Stimulated activated CD8-positive, alpha-beta memory T cell treated with anti-CD3 and anti-CD28 coated beads, Interleukin-7, amount 100 ng/mL, for 24 hours (primary cell): ENCODE results near the gene RAVER1.
A peak's percentile ranks its signal among the peaks of the same experiment; 100 is the strongest.
"Not testable (repeated sequence)": the region's sequence is repeated elsewhere in the genome, so short reads cannot be mapped to it uniquely, and the experiment has no call there.

Experiments used
- DNase-seq: peaks from one replicate; pipeline ENCODE4 v3.0.0-alpha.2; 2020; ENCODE audit warnings: low read depth

The RAVER1 gene

GRCh38 chr19:10332965-10333757, at the start of gene RAVER1:
RAVER1 (minus strand) TSS chr19:10333529; CDS start chr19:10333507, 22 bp downstream.
- DNase-seq, result peak; percentile 96

GRCh38 chr19:10383223-10383499, 49.8 kb upstream of the RAVER1 start:
- not testable (repeated sequence) for DNase-seq

DNA sequence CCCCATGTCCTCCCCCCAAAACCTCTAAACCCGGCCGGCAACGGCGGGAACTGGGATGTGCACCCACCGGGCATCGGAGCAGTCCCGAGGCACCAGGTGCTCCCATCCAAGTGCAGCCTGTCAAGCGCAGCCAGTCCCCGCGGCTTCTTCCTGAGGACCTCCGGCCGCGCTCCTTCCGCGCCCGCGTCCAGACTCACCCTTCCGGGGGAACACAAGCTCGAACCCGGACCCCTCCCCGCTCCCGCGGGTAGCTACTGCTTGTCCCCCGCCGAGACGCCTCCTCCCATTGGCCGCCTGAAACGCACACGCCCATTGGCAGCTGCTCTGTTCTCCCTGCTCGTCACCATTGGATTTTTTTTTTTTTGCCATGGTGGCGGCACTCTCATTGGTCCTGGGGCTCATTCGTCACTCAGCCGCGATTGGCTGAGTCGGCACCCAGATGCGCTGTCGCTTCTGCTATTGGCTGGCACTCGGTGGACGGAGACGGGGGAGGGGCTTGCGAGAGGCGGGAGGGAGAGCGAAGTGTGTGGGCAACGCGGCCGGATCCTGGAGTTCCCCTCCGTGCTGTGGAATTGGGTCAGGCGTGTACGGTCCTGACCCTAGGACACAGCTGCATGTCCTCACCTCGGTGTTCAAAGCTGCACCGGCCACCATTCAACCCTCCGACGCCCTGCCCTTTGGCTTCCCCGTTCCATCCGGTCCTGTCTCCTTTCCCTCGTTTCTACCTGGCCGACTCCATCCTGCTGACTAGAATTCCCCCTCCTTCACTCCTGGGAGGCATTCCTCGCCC, 47.2 kb upstream of the RAVER1 start, which contains the start of gene TYK2:
TYK2 (minus strand) TSS at position 260 of the 790 bp plus-strand sequence. CDS start 2,166 bp downstream, outside the sequence.
- DNase-seq, result peak; percentile 94

GRCh38 chr19:10379880-10380312, 46.6 kb upstream of the RAVER1 start:
- no peak for DNase-seq

DNA sequence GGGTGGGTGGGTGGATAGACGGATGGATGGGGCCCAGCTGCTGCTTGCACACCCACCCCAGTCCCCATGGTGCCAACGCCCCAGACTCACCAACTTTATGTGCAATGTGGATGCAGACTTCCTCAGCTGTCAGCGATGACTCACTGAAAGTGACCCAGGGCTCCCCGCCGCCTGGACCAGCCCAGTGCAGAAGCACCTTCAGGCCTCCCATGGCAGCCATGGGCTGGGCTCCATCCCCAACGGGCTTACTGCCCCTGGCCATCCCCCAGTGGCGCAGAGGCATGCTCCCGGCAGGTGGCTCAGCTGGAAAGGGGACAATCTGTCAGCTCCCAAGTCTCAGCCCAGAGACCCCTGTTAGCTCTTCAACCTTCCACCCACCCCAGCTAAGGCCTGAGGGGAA, 44.8 kb upstream of the RAVER1 start:
- DNase-seq, result no peak

GRCh38 chr19:10377140-10377640, 43.9 kb upstream of the RAVER1 start:
- not testable (repeated sequence) for DNase-seq

DNA sequence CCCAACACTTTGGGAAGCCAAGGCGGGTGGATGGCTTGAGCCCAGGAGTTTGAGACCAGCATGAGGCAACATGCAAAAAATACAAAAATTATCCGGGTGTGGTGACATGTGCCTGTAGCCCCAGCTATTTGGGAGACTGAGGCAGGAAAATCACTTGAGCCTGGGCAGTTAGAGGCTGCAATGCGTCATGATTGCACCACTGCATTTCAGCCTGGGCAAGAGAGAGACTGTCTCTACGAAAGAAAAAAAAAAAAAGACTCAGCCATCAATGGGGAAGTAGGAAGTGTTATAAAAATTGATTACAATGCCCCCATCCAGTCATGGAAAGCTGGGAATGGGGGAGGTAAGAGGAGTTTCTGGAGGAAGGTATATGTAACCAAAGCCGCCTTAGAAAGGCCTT, 41.6 kb upstream of the RAVER1 start:
- DNase-seq, result no peak

GRCh38 chr19:10372690-10373089, 39.4 kb upstream of the RAVER1 start:
- no peak for DNase-seq

GRCh38 chr19:10368101-10368803, 34.9 kb upstream of the RAVER1 start:
- DNase-seq, result no peak

- not testable (repeated sequence) for DNase-seq
Observed at GRCh38 chr19:10366950-10367512, 33.7 kb upstream of the RAVER1 start.

DNA sequence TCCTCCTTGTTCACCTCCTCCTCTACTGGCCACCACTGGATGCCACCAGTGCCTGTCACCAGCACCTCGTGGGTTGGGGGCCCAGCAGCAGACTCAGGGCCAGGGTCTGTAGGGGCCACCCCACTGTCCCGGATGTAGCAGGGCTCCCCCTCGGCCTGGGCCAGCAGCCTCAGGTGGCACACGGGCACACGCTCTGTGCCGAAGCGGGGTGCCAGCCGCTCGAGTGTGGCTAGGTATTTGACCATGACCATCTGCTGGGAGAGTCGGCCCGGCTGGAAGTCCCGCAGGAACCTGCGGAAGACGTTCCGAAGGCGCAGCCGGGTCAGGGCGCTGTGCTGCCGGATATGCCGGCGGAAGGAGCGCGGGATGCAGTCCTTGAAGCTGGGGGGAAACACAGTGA, 32.2 kb upstream of the RAVER1 start:
- no peak for DNase-seq

- DNase-seq, result no peak
Observed at GRCh38 chr19:10364644-10365043, 31.3 kb upstream of the RAVER1 start.

DNA sequence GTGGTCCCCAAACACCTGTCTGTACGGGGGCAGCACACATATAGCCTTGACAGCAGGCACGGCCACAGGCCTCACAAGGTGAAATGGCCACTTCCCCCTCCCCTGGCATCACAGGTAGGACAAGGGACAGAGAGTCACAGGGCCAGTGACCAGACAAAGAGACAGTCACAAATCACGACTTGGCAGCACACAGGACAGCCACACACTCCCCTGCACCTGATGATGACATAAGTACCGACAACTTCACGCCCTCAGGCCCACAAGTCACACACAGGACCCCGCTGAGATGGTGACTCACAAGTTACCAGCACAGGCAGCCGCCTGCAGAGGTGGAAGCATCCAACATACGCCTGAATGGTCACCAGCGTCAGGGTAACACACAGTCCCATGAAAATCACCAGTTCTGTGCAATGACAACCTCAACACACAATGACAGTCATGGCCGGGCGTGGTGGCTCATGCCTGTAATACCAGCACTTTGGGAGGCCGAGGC, 30.5 kb upstream of the RAVER1 start:
- no peak for DNase-seq

DNA sequence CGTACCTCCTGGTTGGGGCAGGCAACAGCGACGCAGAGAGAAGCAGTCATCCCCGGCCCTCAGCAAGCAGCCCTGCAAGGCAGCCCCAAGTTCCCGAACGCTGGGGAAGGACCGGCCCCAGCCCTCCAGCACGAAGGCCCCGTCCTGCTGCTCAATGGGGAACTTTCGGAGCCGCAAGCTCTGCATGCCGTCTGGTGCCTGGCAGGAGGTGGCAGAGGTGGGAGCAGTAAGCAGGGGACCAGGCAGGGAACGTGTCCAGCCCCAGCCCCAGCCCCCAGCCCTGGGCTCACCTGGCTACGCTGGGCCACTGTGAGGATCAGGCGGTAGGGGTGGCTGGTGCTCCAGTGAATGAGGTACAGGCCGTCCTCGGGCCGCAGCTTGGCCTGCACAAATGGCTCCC, 28.9 kb upstream of the RAVER1 start:
- DNase-seq, result no peak

DNA sequence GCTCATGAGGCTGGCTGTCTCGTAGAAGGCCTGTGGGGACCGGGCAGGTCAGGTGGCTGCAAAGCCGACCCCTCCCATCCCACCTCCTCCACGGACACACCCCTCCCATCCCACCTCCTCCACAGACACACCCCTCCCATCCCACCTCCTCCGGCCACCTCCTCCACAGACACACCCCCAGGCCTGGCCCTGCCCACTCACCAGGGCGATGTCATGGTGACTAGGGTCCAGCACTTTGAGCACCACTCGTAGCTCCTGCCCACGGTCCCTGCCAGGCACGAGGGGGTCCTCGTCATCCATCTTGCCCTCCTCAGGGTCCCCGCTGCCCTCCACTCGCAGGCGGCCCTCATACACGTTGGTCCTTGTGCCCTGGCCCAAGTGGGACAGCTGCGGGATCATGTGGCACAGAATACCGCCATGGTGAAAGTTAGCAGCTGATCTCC, 28.3 kb upstream of the RAVER1 start:
- no peak for DNase-seq

GRCh38 chr19:10356431-10356830, 23.1 kb upstream of the RAVER1 start:
- DNase-seq, result no peak

DNA sequence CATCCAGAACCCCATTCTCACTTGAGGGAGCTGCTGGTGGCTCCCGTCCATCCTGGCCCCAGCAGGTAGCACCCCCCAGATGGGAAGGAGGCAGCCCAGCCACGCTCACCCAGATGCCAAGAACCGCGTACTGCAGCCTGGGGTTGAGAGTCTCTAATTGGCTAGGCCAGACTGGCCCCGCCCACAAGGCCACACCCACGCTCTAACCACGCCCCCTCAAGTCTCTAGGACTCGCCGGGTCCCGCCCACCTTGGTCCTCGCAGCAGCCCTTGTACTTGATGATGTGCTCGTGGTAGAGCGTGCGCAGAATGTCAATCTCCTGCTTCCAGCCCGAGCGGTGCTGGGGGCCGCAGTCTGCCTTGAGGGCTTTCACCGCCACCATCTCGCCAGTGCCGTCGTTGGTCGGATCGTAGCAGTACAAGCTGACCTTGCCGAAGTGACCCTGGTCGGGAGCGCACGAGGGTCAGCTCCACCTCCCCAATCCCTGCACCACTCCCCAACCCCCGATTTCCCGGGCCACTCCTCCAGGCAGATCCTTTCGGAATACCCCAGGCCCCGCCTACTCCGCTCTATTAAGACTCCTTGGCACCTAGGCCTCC, 20.6 kb upstream of the RAVER1 start:
- peak; percentile 31 for DNase-seq

DNA sequence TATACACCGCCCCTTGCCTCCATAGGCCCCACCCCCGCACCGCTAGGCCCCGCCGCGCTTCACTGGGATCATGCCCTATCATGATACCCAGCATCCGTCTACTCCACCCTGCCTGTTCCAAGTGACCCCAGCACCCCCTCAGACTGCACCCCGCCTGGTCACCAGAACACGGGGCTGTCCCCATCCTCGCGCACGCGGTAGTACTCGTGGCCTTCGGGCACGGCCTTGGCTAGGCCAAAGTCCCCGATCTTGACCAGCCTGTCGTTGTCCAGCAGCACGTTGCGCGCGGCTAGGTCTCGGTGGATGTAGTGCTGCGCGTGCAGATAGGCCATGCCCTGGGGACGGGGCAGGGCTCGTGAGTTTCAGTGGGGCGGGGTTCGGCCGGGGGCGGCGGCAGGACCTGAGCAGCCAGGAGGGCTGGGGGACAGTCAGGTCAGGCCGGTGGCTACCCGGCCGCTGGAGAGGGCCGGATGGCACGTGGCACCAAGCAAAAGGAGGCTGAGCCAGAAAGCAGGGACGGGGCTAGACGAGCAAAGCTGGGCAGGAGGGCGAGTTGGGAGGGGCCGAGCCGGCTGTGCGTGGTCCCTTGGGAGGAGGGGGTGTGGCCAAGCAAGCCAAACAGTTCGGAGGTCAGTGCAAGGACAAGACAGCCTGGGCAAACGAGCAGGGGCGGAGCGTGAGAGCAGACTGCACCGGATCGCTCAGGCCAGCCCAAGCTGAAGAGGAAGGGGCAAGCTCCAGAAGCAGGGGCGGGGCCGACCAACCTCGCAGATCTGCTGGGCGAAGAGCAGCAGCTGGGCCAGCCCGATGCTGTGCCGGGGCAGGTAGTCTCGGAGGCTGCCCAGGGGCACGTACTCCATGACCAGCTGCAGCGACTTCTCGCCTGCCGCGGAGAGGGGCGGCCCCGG, 19.7 kb upstream of the RAVER1 start:
- no peak for DNase-seq

DNA sequence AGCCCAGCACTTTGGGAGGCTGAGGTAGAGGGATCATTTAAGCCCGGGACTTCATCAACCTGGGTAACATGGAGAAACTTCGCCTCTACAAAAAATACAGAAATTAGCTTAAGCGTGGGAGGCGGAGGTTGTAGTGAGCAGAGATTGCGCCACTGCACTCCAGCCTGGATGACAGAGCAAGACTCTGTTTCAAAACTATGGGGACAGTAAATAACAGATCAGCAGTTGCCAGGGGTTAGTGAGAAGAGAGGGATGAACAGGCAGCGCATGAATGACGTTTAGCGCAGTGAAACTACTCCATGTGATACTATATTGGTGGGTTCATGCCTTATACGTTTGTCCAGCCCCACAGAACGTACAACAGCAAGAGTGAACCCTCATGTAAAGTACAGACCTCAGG, 13.2 kb upstream of the RAVER1 start:
- no peak for DNase-seq

DNA sequence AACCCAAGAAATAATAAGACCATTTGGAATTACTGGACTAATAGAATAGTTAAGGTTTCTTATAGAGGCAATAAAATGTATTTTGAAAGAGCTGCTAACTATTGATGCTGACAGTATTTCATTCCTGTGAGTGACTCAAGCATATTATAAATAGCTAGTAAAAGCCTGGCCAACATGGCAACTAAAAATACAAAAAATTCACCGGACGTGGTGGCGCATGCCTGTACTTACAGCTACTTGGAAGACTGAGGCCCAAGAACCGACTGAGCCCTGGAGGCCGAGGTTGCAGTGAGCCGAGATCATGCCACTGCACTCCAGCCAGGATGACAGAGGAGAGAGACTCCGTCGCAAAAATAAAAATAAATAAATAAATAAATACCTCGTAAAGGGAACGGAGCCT, 11.5 kb upstream of the RAVER1 start:
- no peak for DNase-seq
